ENCODE measurements around the gene TAPBP. TPM values are rescaled to one million over a fixed set of nuclear protein-coding genes. Genes with fewer than 3 reads are reported as not detected.

Gene TAPBP
- total RNA-seq, 1 donor from 2014 or later: 69.2 TPM

GRCh38 chr6:33320315-33321181, 6.7 kb upstream of the TAPBP start:
- peak; percentile 70 for DNase-seq (ENCODE audit: low read depth)

GRCh38 chr6:33319939-33320314, 6.0 kb upstream of the TAPBP start:
- DNase-seq (ENCODE audit: low read depth): no peak

GRCh38 chr6:33318426-33319073, 4.7 kb upstream of the TAPBP start:
- no peak for DNase-seq (ENCODE audit: low read depth)

- DNase-seq (ENCODE audit: low read depth): peak; percentile 100
Measured at GRCh38 chr6:33317669-33318425, 4.0 kb upstream of the TAPBP start, which contains the start of gene ZBTB22. Gene ZBTB22, minus strand, starts transcription at chr6:33317744. Its CDS starts 828 bp downstream, at chr6:33316916.

- no peak for DNase-seq (ENCODE audit: low read depth)
Measured at GRCh38 chr6:33317419-33317668, 3.5 kb upstream of the TAPBP start.

GRCh38 chr6:33316603-33317418, 2.9 kb upstream of the TAPBP start:
- DNase-seq (ENCODE audit: low read depth): no peak

GRCh38 chr6:33315793-33316602, 2.1 kb upstream of the TAPBP start:
- DNase-seq (ENCODE audit: low read depth): no peak

GRCh38 chr6:33314943-33315792, 1.3 kb upstream of the TAPBP start:
- no peak for DNase-seq (ENCODE audit: low read depth)

GRCh38 chr6:33314515-33314942, 651 bp upstream of the TAPBP start:
- peak; percentile 71 for DNase-seq (ENCODE audit: low read depth)

- peak; percentile 34 for DNase-seq (ENCODE audit: low read depth)
Measured at GRCh38 chr6:33313105-33313708, 671 bp downstream of the TAPBP start.

- peak; percentile 42 for DNase-seq (ENCODE audit: low read depth)
Measured at GRCh38 chr6:33312361-33313104, 1.3 kb downstream of the TAPBP start.

GRCh38 chr6:33306356-33306755, 7.5 kb downstream of the TAPBP start:
- DNase-seq (ENCODE audit: low read depth): no peak

- DNase-seq (ENCODE audit: low read depth): no peak
Measured at GRCh38 chr6:33305052-33305451, 8.8 kb downstream of the TAPBP start.

GRCh38 chr6:33304216-33304615, 9.7 kb downstream of the TAPBP start:
- DNase-seq (ENCODE audit: low read depth): no peak

GRCh38 chr6:33301877-33302276, 12.0 kb downstream of the TAPBP start:
- no peak for DNase-seq (ENCODE audit: low read depth)

- peak; percentile 96 for DNase-seq (ENCODE audit: low read depth)
Measured at GRCh38 chr6:33299237-33299944, 14.5 kb downstream of the TAPBP start.

- DNase-seq (ENCODE audit: low read depth): peak; percentile 79
Measured at GRCh38 chr6:33298773-33299236, 15.1 kb downstream of the TAPBP start, which contains the start of gene RGL2. Gene RGL2, minus strand, starts transcription at chr6:33298942. Its CDS starts 332 bp downstream, at chr6:33298610.

Measured in myocyte (in vitro differentiated cells).